Hepatocyte (in vitro differentiated cells): ENCODE results near the gene ENTHD1. TPM values are rescaled to one million over a fixed set of nuclear protein-coding genes. Genes with fewer than 3 reads are reported as not detected.

Source experiments
- DNase-seq: peaks from one replicate; pipeline ENCODE4 v3.0.0-alpha.2; 2016; ENCODE audit warnings: low spot score
- H2AFZ ChIP-seq: fragments of 200-600 bp; sonication (generic); 2 replicates; pipeline ENCODE4 v1.6.0; 2016; ENCODE audit warnings: antibody characterized with exemption, mild to moderate bottlenecking
- H3K27ac ChIP-seq: fragments of 200-600 bp; sonication (generic); 2 replicates; pipeline ENCODE4 v1.5.1; 2016; ENCODE audit warnings: mild to moderate bottlenecking
- H3K27me3 ChIP-seq: fragments of 200-600 bp; sonication (generic); 2 replicates; pipeline ENCODE4 v1.6.1; 2016
- H3K36me3 ChIP-seq: fragments of 200-600 bp; sonication (generic); replicated peaks from 2 replicates; pipeline ENCODE4 v1.5.1; 2016; ENCODE audit warnings: low read depth; ENCODE audit not compliant: insufficient read depth
- H3K4me1 ChIP-seq: fragments of 200-600 bp; sonication (generic); 2 replicates; pipeline ENCODE4 v1.5.1; 2016; ENCODE audit warnings: mild to moderate bottlenecking, moderate library complexity; ENCODE audit not compliant: insufficient read depth
- H3K4me2 ChIP-seq: fragments of 200-600 bp; sonication (generic); 2 replicates; pipeline ENCODE4 v1.6.0; 2016
- H3K4me3 ChIP-seq: fragments of 200-600 bp; sonication (generic); 2 replicates; pipeline ENCODE4 v1.5.1; 2016; ENCODE audit warnings: mild to moderate bottlenecking
- H3K79me2 ChIP-seq: fragments of 200-600 bp; sonication (generic); 2 replicates; pipeline ENCODE4 v1.6.0; 2017; ENCODE audit warnings: mild to moderate bottlenecking
- H3K9me2 ChIP-seq: fragments of 200-600 bp; sonication (generic); replicated peaks from 2 replicates; pipeline ENCODE4 v1.6.0; 2017; ENCODE audit warnings: mild to moderate bottlenecking; ENCODE audit not compliant: insufficient read depth
- H3K9me3 ChIP-seq: fragments of 200-600 bp; sonication (generic); 2 replicates; pipeline ENCODE4 v1.5.1; 2016; ENCODE audit warnings: low read depth, mild to moderate bottlenecking
- H4K20me1 ChIP-seq: fragments of 200-600 bp; sonication (generic); 2 replicates; pipeline ENCODE4 v1.6.0; 2016; ENCODE audit warnings: mild to moderate bottlenecking; ENCODE audit not compliant: insufficient read depth, poor library complexity, severe bottlenecking
- EZH2 ChIP-seq: fragments of 200-600 bp; sonication (generic); IDR thresholded peaks from 2 replicates; pipeline ENCODE4 v1.6.1; 2016; ENCODE audit warnings: antibody characterized with exemption, mild to moderate bottlenecking, borderline replicate concordance
- EZH2phosphoT487 ChIP-seq: fragments of 200-600 bp; sonication (generic); IDR thresholded peaks from one replicate; pipeline ENCODE4 v1.6.1; 2018; ENCODE audit warnings: antibody characterized with exemption, mild to moderate bottlenecking, low read depth, moderate library complexity; ENCODE audit not compliant: unreplicated experiment, severe bottlenecking
- WGBS: methylation state at CpG from one replicate; pipeline ENCODE4 v1.1.6; 2016; ENCODE audit warnings: low lambda C conversion rate; ENCODE audit errors: missing lambda C conversion rate; 5-methylcytosine and 5-hydroxymethylcytosine counted together
- polyA plus RNA-seq: library from polyadenylated mRNA; unstranded; fragments of >200 nt; fragmentation: Nextera tagmentation; extraction: Ambion mirVana; gene quantifications from 2 replicates; pipeline ENCODE4 v1.2.1, GENCODE V29; 2016
- total RNA-seq: library from RNA; depleted of rRNA; stranded (reverse); fragments of >200 nt; gene quantifications from 2 replicates; pipeline ENCODE4 v1.2.3, GENCODE V29; 2014
- TF ChIP-seq, protein P1 (sequence below): fragments of 200-600 bp; sonication (generic); IDR thresholded peaks from 2 replicates; pipeline ENCODE4 v1.5.1; 2016; ENCODE audit warnings: antibody characterized with exemption, mild to moderate bottlenecking; ENCODE audit not compliant: poor library complexity

The ENTHD1 gene
- total and polyA plus RNA-seq, 2 experiments from 2014 or later, result not detected

DNA sequence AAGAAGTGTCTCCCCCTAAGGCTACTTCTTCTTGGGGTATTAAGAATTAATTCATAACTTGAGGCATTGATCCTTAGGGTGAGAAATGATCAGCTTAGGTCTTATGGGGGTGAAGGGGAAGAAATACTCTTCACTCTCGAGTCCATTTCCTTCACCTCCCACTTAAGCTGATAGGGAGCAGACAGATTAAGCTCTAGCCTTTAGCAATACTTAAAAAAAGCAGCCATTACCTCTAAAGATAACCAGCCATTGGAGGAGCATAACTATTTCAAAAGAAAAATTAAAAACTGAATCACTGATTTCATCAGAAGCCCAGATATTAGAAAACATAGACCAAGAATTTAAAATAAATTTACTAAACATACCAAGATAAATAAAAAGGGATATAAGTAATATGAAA lies 60.5 kb downstream of the ENTHD1 start:
- H3K9me2 ChIP-seq, result no peaks in the 10 kb centered on the region
- H4K20me1 ChIP-seq, result no peaks in the 10 kb centered on the region
- no peak overlapping the region for H3K4me2 ChIP-seq
- no peak for DNase-seq
- no peaks in the 10 kb centered on the region for H3K9me3 ChIP-seq
- H3K36me3 ChIP-seq, result no peaks in the 10 kb centered on the region
- no peaks in the 10 kb centered on the region for H3K79me2 ChIP-seq
- no peak overlapping the region for H3K27ac ChIP-seq
- no peaks in the 10 kb centered on the region for H3K4me1 ChIP-seq
- H3K4me3 ChIP-seq, result no peak overlapping the region
- WGBS, result 0% methylated on average over 1 of the region's 1 CpG
- no peak overlapping the region for H2AFZ ChIP-seq
- TF ChIP-seq EZH2, result no peak
- no peak for TF ChIP-seq EZH2phosphoT487
- TF ChIP-seq, protein P1, sequence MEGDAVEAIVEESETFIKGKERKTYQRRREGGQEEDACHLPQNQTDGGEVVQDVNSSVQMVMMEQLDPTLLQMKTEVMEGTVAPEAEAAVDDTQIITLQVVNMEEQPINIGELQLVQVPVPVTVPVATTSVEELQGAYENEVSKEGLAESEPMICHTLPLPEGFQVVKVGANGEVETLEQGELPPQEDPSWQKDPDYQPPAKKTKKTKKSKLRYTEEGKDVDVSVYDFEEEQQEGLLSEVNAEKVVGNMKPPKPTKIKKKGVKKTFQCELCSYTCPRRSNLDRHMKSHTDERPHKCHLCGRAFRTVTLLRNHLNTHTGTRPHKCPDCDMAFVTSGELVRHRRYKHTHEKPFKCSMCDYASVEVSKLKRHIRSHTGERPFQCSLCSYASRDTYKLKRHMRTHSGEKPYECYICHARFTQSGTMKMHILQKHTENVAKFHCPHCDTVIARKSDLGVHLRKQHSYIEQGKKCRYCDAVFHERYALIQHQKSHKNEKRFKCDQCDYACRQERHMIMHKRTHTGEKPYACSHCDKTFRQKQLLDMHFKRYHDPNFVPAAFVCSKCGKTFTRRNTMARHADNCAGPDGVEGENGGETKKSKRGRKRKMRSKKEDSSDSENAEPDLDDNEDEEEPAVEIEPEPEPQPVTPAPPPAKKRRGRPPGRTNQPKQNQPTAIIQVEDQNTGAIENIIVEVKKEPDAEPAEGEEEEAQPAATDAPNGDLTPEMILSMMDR, result no peak
- peaks cover 13% of the 10 kb centered on the region for H3K27me3 ChIP-seq

DNA sequence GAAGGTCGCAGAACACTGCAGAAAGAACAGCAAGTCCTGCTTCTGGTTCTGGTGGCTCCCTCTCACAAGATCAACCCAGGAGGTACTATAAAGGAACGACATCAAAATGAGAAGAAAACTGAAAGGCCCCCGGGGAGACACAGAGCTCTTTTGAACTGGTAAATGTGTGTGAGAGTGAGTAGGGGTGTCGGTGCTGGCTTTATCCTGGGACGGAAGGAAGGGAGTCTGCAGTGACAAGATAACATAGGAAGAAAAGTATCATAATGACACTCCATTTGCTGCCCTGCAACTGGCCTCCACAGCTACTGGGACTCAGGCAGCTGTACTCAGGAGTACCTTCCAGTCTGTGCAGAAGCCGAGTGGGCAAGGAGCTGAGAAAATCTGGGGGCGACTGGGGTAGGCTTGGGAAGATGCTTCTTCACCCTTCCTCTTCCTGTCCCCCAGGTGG lies 60.9 kb downstream of the ENTHD1 start:
- no peaks in the 10 kb centered on the region for H3K9me3 ChIP-seq
- H3K4me3 ChIP-seq, result no peak overlapping the region
- no peak for DNase-seq
- H2AFZ ChIP-seq, result no peak overlapping the region
- 68% methylated on average over 7 of the region's 7 CpGs for WGBS
- no peaks in the 10 kb centered on the region for H3K79me2 ChIP-seq
- H3K4me2 ChIP-seq, result no peak overlapping the region
- H3K27ac ChIP-seq, result no peak overlapping the region
- no peaks in the 10 kb centered on the region for H4K20me1 ChIP-seq
- H3K36me3 ChIP-seq, result no peaks in the 10 kb centered on the region
- TF ChIP-seq EZH2, result no peak
- TF ChIP-seq, protein P1, result no peak
- TF ChIP-seq EZH2phosphoT487, result no peak
- no peaks in the 10 kb centered on the region for H3K9me2 ChIP-seq
- H3K27me3 ChIP-seq, result peaks cover 13% of the 10 kb centered on the region
- no peaks in the 10 kb centered on the region for H3K4me1 ChIP-seq

DNA sequence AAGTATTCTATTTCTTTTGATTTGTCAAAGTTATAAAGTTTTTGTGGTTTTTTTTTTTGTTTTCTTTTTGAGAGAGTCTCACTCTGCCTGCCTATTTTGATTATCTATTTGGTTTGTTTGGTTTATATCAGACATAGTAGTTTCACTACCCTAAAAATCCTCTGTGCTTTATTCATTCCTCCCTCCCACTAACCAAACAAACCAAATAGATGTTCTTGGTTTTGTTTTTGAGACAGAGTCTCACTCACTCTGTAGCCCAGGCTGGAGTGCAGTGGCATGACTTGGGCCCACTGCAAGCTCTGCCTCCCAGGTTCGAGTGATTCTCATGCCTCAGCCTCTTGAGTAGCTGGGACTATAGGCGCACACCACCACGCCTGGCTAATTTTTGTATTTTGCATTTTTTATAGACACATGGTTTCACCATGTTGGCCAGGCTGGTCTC lies 67.9 kb downstream of the ENTHD1 start:
- Histone ChIP-seq H4K20me1 (no peaks in the 10 kb centered on the region), H3K9me2 (no peaks in the 10 kb centered on the region), H3K4me2 (no peak overlapping the region), H3K27me3 (peaks cover 3% of the 10 kb centered on the region), H3K79me2 (no peaks in the 10 kb centered on the region), H2AFZ (no peak overlapping the region), H3K9me3 (no peaks in the 10 kb centered on the region), H3K36me3 (no peaks in the 10 kb centered on the region), H3K27ac (no peak overlapping the region), H3K4me3 (no peak overlapping the region), H3K4me1 (no peaks in the 10 kb centered on the region)
- WGBS, result 96% methylated on average over 3 of the region's 3 CpGs
- DNase-seq, result no peak
- TF ChIP-seq EZH2phosphoT487 (no peak), EZH2 (no peak)
- TF ChIP-seq, protein P1, result no peak

DNA sequence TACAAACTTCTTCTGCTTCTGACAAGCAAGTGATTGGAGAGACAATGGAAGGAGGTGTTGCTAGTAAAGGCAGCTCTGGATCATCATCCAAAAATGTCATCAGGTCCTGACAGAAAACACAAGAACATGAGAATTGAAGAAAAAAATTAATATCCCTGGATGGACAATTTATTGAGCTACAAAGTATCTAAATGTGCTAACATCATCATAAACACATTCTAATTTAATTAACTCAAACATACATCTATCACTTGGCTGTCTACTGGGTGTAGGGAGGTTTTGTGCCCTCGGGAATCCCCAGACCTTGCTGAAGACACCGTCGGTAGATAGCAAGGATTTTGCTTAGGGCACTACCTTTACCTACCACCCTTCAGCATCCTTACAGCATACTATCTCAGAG lies 72.6 kb downstream of the ENTHD1 start:
- H3K4me2 ChIP-seq, result no peak overlapping the region
- WGBS, result 73% methylated on average over 3 of the region's 3 CpGs
- no peak overlapping the region for H3K4me3 ChIP-seq
- no peak overlapping the region for H3K27ac ChIP-seq
- H3K4me1 ChIP-seq, result no peaks in the 10 kb centered on the region
- TF ChIP-seq EZH2phosphoT487 (no peak), EZH2 (no peak)
- TF ChIP-seq, protein P1, result no peak
- DNase-seq, result no peak
- H3K9me3 ChIP-seq, result no peaks in the 10 kb centered on the region
- no peak overlapping the region for H2AFZ ChIP-seq
- H4K20me1 ChIP-seq, result no peaks in the 10 kb centered on the region
- H3K36me3 ChIP-seq, result no peaks in the 10 kb centered on the region
- H3K79me2 ChIP-seq, result no peaks in the 10 kb centered on the region
- peaks cover 7% of the 10 kb centered on the region for H3K27me3 ChIP-seq
- no peaks in the 10 kb centered on the region for H3K9me2 ChIP-seq
